HG03354 (cell line): ENCODE data around the gene BSN.

ENCODE experiments used
- ATAC-seq: cut with Tn5 transposase; IDR thresholded peaks from one replicate; pipeline ENCODE4 v1.9.1; 2021; ENCODE audit warnings: mild to moderate bottlenecking; ENCODE audit not compliant: unreplicated experiment, poor library complexity, severe bottlenecking

The BSN gene

DNA sequence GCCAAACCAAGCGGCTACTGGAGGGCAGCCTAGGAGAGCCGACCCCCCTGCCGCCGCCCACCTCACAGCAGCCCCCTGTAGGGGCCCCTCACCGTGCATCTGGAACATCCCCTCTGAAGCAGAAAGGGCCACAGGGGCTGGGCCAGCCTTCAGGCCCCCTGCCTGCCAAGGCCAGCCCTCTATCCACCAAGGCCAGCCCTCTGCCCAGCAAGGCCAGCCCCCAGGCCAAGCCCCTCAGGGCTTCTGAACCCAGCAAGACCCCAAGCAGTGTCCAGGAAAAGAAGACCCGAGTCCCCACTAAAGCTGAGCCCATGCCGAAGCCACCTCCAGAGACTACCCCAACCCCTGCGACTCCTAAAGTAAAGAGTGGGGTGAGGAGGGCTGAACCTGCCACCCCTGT is 96.4 kb downstream of the BSN start:
- no peak for ATAC-seq

DNA sequence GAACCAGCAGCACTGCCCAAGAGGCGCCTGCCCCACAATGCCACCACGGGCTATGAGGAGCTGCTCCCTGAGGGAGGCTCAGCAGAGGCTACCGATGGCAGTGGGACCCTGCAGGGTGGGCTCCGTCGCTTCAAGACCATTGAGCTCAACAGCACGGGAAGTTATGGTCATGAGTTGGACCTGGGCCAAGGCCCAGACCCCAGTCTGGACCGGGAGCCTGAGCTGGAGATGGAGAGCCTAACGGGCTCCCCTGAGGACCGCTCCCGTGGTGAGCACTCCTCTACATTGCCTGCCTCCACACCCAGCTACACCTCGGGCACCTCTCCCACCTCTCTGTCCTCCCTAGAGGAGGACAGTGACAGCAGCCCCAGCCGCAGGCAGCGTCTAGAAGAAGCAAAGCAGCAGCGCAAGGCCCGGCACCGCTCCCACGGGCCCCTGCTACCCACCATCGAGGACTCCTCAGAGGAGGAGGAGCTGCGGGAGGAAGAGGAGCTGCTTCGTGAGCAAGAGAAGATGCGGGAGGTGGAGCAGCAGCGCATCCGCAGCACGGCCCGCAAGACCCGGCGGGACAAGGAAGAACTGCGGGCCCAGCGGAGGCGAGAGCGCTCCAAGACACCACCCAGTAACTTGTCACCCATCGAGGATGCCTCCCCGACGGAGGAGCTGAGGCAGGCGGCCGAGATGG is 98.1 kb downstream of the BSN start:
- no peak for ATAC-seq

DNA sequence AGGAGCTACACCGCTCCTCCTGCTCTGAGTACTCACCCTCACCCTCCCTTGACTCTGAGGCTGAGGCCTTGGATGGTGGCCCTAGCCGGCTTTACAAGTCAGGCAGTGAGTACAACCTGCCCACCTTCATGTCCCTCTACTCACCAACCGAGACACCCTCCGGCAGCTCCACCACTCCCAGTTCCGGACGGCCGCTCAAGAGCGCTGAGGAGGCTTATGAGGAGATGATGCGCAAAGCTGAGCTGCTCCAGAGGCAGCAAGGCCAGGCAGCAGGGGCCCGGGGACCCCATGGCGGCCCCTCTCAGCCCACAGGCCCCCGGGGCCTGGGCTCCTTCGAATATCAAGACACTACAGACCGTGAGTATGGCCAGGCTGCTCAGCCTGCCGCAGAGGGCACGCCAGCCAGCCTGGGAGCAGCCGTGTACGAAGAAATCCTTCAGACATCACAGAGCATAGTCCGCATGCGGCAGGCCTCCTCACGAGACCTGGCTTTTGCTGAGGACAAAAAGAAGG is 98.7 kb downstream of the BSN start:
- no peak for ATAC-seq

DNA sequence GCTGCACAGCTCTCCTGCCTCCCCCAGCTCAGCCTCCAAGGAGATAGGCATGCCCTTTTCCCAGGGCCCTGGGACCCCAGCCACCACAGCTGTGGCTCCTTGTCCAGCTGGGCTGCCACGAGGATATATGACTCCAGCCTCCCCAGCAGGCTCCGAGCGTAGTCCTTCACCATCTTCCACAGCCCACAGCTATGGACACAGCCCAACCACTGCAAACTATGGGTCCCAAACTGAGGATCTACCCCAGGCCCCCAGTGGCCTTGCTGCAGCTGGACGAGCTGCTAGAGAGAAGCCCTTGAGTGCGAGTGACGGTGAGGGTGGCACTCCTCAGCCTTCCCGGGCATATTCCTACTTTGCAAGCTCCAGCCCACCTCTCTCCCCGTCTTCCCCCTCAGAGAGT is 99.3 kb downstream of the BSN start:
- no peak for ATAC-seq

- ATAC-seq = no peak
Measured at GRCh38 chr3:49654176-49654825, 100.0 kb downstream of the BSN start.

GRCh38 chr3:49654955-49655556 is 100.8 kb downstream of the BSN start:
- ATAC-seq = no peak

- ATAC-seq = no peak
Measured at GRCh38 chr3:49655731-49656285, 101.5 kb downstream of the BSN start.

DNA sequence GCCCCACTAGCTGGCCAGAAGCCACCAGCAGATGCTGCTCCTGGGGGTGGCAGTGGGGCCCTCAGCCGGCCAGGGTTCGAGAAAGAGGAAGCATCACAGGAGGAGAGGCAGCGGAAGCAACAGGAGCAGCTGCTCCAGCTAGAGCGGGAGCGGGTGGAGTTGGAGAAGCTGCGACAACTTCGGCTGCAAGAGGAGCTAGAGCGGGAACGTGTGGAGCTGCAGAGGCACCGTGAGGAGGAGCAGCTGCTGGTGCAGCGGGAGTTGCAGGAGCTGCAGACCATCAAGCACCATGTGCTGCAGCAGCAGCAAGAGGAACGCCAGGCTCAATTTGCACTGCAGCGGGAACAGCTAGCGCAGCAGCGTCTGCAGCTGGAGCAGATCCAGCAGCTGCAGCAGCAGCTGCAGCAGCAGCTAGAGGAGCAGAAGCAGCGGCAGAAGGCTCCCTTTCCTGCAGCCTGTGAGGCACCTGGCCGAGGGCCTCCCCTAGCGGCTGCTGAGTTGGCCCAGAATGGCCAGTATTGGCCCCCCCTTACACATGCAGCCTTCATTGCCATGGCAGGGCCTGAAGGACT is 102.3 kb downstream of the BSN start:
- ATAC-seq = no peak

DNA sequence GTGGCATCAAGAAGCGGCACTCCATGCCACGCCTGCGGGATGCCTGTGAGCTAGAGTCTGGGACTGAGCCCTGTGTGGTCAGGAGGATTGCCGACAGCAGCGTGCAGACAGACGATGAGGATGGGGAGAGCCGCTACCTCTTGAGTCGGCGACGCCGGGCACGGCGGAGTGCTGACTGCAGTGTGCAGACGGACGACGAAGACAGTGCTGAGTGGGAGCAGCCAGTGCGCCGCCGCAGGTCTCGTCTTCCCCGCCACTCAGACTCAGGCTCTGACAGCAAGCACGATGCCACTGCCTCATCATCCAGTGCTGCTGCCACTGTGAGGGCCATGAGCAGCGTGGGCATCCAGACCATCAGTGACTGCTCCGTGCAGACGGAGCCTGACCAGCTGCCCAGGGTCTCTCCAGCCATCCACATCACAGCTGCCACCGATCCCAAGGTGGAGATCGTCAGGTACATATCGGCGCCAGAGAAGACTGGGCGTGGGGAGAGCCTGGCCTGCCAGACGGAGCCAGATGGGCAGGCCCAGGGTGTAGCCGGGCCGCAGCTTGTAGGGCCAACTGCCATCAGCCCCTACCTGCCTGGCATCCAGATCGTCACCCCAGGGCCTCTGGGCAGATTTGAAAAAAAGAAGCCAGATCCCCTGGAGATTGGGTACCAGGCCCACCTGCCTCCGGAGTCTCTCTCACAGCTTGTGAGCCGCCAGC is 103.1 kb downstream of the BSN start:
- ATAC-seq = no peak

GRCh38 chr3:49658711-49659110 is 104.4 kb downstream of the BSN start:
- no peak for ATAC-seq

DNA sequence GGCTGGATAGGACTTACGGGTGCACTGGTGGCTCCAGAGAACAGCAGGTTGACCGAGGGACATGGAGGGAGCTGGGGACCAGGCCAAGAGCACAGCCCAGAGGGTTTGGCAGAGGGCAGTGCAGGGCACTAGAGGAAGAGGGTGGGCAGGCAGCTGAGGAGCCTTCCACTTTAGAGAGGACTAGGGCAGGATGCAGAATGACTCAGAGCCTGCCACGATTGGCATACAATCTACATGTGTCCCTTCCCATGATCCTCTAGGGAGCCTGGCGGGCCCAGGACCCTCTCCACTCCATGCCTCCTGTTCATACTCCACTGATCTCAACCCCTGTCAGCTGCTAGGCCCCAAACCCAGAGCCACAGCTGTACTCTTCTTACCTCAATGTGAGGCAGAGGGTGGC is 105.5 kb downstream of the BSN start:
- ATAC-seq = no peak

DNA sequence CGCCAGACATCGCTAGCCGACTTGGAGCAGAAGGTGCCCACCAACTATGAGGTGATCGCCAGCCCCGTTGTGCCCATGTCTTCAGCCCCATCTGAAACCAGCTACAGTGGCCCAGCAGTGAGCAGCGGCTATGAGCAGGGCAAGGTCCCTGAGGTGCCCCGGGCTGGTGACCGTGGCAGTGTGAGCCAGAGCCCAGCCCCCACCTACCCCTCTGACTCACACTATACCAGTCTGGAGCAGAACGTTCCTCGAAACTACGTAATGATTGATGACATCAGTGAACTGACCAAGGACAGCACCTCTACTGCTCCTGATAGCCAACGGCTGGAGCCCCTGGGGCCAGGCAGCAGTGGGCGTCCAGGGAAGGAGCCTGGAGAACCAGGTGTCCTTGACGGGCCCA is 107.0 kb downstream of the BSN start:
- no peak for ATAC-seq

DNA sequence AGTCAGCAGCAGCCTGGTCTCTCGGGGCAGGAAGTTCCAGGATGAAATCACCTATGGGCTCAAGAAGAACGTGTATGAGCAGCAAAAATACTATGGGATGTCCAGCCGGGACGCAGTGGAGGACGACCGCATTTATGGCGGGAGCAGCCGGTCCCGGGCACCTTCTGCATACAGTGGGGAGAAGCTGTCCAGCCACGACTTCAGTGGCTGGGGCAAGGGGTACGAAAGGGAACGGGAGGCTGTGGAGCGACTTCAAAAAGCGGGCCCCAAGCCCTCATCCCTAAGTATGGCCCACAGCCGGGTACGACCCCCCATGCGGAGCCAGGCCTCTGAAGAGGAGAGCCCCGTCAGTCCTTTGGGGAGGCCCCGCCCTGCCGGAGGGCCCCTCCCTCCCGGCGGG is 107.7 kb downstream of the BSN start:
- ATAC-seq = no peak

GRCh38 chr3:49662720-49663413 is 108.6 kb downstream of the BSN start:
- ATAC-seq = no peak

DNA sequence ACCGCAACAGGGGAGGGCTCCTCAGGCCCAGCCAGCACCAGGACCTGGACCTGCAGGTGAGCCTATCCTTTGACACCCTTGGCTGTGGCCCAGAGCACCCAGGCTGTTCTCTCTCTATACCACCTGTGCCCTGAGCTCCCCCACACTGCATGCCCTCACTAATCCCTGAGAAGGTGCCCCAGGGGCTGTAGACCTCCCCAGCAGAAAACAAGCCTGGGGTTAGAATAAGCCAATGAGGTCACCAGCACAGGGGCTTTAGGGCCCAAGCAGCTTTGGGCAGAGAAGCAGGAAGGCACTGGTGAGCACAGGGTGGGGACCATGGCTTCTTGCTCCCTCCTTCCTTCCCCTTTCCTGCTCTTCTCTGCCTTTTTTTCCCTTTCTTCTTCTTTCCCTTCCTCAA is 109.6 kb downstream of the BSN start:
- no peak for ATAC-seq

GRCh38 chr3:49664300-49664699 is 110.0 kb downstream of the BSN start:
- no peak for ATAC-seq

DNA sequence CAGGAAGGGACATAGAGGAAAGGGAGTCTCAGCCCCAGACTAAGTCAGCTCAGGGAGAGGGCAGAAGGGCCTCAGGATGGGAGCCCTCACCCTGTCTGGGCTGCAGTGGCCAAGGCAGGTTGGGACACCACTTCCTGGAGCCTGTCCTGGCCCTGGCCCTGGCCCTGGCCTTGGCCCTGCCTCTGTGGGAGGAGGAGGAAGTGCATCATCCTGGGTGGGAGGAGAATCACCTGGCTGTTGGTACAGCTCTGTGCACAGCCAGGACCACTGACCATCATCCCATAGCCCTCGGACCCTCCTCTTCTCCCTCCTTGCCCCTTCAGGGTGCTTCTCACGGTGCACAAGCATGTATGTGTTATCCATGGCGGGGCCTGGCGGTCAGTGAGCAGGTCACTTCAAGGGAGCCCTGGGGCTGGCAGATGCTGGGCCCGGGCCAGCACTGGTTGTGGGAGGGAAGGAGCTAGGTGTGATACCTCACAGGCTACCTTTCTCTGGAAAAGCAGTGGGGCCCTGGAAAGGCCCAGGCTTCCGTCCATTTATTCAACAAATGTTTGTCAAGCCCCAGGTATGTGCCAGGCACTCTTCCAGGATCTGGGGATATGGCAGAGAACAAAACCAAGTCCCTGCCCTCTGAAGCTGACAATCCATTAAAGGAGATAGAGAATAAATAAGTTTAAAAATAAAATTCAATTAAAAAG is 111.7 kb downstream of the BSN start:
- no peak for ATAC-seq

- ATAC-seq = no peak
Measured at GRCh38 chr3:49666592-49666991, 112.3 kb downstream of the BSN start.
